Gastroesophageal sphincter (tissue), 3 donors: ENCODE data around the gene CPNE8.

ENCODE experiments used
- CTCF ChIP-seq, 4 experiments: fragments of 200-600 bp in 2 of 4; fragments of 450-650 bp in 2 of 4; sonication (generic) in 1 of 4; IDR thresholded peaks; one replicate each; pipeline ENCODE4 v1.5.1; 2017 to 2019; ENCODE audit warnings: antibody characterized with exemption in 4 of 4, mild to moderate bottlenecking in 2 of 4, moderate library complexity in 2 of 4
- EP300 ChIP-seq: sonication (generic); formaldehyde crosslinking; IDR thresholded peaks from one replicate; pipeline ENCODE4 v1.6.1; 2017; ENCODE audit warnings: antibody characterized with exemption, mild to moderate bottlenecking
- POLR2A ChIP-seq, 2 donors: fragments of 450-650 bp; IDR thresholded peaks; one replicate each; pipeline ENCODE4 v1.6.1; 2017; ENCODE audit warnings: antibody characterized with exemption in 2 of 2, mild to moderate bottlenecking in 2 of 2, moderate library complexity in 1 of 2
- POLR2AphosphoS5 ChIP-seq: sonication (generic); formaldehyde crosslinking; IDR thresholded peaks from one replicate; pipeline ENCODE4 v1.6.1; 2017; ENCODE audit warnings: antibody characterized with exemption

GRCh38 chr12:38889297-38889815 is 16.0 kb downstream of the CPNE8 start:
- no peak for TF ChIP-seq CTCF (IDR thresholded peaks at IDR 0.05)
- TF ChIP-seq POLR2A (IDR thresholded peaks at IDR 0.05), result no peak
- TF ChIP-seq POLR2AphosphoS5, result no peak
- TF ChIP-seq EP300, result no peak
